GM12873 (cell line): Measurements from ENCODE around the gene AMH.
A peak's percentile ranks its signal among the peaks of the same experiment; 100 is the strongest.

Experiments
- TF ChIP-seq, protein P1 (sequence below): IDR thresholded peaks from 2 replicates; pipeline ENCODE4 v1.5.1; 2012; ENCODE audit warnings: low read depth, mild to moderate bottlenecking, moderate library complexity, low read length, control low read depth; ENCODE audit not compliant: insufficient read depth; ENCODE audit errors: missing control alignments

The AMH gene

DNA sequence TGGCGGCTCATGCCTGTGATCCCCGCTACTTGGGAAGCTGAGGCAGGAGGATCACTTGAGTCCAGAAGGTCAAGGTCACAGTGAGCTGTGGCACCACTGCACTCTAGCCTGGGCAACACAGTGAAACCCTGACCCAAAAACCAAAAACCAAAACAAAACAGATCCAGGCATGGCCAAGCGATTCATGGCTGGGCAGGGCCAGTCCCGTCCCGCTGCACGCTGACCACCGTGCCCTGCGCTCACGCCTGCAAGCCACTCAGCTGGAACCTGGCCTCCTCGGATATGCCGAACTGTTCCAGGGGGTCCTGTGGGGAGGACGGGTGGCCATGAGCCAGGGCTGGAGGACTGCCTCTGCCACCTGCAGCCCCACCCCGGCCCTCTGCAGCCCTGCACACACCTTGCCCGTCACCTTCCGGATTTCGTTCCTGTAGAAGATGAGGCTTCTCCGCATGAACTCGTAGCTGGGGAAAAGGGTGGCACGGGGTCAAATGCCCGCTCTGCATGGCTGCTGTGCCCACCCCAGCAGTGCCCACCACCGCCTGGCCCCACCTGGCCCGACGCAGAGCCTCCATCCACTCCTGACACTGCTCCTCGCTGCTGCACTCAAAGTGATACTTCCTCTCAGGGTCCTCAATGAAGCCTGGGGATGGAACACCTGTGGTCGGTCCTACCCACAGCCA is 15.4 kb upstream of the AMH start:
- TF ChIP-seq, protein P1, sequence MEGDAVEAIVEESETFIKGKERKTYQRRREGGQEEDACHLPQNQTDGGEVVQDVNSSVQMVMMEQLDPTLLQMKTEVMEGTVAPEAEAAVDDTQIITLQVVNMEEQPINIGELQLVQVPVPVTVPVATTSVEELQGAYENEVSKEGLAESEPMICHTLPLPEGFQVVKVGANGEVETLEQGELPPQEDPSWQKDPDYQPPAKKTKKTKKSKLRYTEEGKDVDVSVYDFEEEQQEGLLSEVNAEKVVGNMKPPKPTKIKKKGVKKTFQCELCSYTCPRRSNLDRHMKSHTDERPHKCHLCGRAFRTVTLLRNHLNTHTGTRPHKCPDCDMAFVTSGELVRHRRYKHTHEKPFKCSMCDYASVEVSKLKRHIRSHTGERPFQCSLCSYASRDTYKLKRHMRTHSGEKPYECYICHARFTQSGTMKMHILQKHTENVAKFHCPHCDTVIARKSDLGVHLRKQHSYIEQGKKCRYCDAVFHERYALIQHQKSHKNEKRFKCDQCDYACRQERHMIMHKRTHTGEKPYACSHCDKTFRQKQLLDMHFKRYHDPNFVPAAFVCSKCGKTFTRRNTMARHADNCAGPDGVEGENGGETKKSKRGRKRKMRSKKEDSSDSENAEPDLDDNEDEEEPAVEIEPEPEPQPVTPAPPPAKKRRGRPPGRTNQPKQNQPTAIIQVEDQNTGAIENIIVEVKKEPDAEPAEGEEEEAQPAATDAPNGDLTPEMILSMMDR: no peak

- TF ChIP-seq, protein P1: no peak
Observed at GRCh38 chr19:2234996-2235380, 14.1 kb upstream of the AMH start.

DNA sequence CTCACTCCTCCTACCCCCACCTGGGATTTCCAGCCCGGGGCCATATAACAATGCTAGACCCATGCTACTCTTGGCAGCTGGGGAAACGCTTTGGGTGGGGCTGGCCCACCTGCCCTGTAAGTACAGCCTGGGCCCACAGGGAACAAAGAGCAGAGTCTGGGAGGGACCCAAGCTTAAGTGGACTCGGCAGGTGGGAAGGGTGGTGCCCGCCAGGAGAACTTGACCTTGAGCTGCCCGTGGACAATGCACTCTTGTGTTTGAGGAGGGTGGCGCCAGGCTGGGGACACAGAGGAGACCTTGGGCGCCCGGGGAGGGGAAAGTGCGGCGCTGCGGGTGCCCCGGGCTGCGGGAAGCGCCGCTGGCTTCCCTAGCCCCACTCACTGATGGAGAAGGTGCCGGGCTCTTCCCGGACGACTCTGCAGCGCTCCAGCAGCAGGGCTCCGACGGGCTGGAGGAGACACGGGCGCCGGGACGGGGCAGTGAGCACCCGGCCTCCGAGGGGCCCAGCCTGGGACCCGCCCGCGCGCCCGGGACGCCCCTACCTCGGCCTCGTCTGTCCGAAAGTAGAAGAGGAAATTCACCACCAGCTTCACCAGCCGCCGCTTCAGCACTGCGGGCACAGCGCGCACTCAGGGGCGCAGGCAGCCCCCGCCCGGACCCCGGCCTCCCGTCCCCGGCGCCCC is 13.6 kb upstream of the AMH start:
- TF ChIP-seq, protein P1: no peak

- TF ChIP-seq, protein P1: no peak
Observed at GRCh38 chr19:2236064-2236313, 13.1 kb upstream of the AMH start.

GRCh38 chr19:2236314-2237050 is 12.6 kb upstream of the AMH start, which contains the start of the genes PLEKHJ1 and SF3A2:
Gene PLEKHJ1, minus strand, starts transcription at chr19:2236329. Its CDS starts 81 bp downstream, at chr19:2236248.
Gene SF3A2, plus strand, starts transcription at chr19:2236824. Its CDS starts 6,595 bp downstream, at chr19:2243419.
- TF ChIP-seq, protein P1: peak; percentile 98

DNA sequence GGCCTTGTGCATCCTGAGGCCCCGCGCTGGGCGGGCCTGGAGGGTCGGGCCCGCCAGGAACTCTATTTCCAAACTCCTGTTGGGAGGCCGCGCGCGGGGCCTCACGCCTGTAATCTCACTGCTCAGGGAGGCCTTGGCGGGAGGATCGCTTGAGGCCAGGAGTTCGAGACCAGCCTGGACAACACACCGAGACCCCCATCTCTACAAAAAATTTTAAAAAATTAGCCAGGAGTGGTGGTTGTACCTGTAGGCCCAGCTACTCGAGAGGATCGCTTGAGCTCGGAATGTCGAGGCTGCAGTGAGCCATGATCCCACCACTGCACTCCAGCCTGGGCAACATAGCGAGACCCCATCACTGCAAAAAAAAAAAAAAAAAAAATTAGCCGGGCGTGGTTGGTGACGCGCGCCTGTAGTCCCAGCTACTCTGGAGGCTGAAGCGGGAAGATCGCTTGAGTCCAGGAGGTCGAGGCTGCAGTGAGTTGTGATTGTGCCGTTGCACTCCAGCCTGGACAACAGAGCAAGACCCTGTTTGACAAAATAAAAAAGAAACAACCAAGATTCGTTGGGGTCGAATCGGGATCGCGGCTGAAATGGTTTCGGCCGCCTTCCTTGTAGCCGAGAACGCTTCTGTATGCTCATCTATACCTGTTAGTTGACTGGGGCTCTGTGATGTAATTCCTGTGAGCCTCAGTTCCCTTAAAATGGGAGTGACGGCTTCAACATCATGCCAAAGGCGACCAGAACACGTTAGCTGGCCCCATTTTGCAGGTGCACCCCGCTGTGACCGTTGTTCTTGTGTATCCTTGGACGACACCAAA is 11.9 kb upstream of the AMH start:
- TF ChIP-seq, protein P1: no peak

DNA sequence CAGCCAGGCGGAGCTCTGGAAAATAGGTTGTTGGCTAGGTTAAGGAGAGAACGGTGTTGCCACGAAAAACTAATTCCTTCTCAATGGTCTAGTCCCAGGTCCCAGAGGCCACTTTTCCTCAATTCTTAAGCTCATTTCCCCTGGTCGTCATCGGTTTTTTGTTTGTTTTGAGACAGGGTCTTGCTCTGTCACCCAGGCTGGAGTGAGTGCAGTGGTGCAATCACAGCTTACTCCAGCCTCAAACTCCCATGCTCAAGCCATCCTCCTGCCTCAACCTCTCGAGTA is 11.3 kb upstream of the AMH start:
- TF ChIP-seq, protein P1: no peak
